HG02763 (cell line): ENCODE measurements around the gene LDLRAD1.
"Not testable (repeated sequence)": the region's sequence is repeated elsewhere in the genome, so short reads cannot be mapped to it uniquely, and the experiment has no call there.

Experiments
- ATAC-seq: cut with Tn5 transposase; IDR thresholded peaks from one replicate; pipeline ENCODE4 v1.9.1; 2021; ENCODE audit warnings: mild to moderate bottlenecking, moderate library complexity; ENCODE audit not compliant: unreplicated experiment

Gene LDLRAD1, protein sequence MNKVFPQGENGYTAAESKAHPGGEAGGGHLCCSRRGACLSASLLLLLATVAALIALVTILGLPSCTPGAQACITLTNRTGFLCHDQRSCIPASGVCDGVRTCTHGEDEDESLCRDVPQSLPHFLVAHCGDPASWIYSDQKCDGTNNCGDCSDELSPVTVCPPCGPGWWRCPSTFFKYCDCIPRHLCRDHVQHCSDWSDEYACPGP

DNA sequence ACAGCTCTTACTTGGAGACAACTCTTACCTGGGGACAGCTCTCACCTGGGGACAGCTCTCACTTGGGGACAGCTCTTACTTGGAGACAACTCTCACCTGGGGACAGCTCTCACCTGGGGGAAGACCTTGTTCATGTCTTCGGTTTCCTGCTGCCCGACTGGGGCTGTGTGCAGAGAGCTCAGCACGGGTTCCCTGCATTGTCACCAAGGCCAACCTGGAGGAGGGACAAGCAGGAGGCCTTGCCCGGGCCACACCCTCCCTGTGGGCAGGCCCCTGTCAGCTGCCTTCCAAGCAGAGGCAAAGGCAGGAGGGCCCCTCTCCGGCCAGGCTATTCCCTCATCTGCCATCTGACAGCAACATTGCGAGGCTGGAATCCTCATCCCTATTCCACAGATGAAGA lies at the start of gene LDLRAD1:
TSS of gene LDLRAD1 (minus strand) at position 208 of the 400 bp plus-strand sequence. CDS start at position 134, 74 bp downstream.
- no peak for ATAC-seq

DNA sequence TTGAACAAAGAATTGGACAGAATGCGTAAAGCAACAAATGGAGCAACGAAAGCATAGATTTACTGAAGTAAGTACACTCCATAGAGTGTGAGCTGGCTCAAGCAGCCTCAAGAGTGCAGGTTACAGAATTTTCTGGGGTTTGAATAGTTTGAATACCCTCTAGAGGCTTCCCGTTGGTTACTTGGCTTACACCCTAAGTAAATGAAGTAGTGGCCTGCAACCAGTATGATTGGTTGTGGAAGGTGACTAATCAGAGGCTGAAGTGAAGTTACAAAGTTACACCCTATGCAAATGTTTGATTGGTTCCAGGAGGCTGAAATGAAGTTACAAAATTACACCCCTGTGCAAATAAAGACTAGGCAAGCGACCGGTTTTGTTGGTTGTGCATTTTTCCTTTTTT lies 46.3 kb upstream of the LDLRAD1 start:
- ATAC-seq, result no peak

DNA sequence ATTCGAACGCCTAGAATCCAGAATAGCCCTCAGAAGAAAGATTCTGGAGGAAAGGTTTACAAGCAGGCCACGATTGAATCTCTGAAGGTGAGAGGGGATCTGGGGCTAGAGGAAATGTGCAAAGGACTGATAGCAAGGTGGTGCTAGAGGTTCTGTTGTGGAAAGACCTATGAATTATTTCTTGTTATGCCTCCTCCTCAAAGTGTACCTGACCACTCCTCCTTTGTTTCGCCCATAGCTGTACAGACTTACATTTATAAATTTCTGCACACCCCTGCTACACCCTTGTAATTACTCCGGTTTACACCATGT lies 36.4 kb upstream of the LDLRAD1 start:
- ATAC-seq, result no peak

DNA sequence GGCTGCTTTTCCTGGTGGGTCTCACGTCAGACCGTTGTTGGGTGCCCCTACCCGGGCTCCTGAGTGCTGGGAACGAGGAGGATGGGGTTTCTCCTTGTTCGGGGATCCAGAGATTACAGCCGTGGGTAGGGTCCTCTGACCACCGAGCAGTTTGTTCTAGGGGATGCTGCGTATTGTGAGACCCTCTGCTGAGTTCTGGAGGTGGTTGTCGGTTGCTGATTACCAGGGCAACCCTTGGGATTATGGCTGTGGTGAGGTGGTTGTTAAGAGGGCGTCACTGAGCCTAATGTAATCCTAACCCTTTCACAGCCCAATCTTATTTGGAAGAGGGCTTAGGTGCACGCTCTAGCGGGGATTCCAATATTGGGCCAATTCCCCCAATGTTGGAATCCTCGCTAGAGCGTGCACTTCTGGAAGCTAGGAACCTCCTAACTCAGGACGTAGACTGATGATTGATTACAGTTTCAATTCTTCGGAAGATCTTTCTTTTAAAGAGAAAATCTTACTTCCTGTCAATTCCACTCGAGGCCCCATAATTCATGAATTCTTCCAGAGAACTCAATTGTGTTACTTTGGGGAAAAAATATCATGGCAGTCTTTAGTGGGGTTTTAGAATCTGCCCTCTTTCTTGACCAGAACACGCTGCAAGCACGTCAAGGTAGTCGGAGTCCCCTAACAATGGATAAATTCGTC lies 35.9 kb upstream of the LDLRAD1 start:
- no peak for ATAC-seq

DNA sequence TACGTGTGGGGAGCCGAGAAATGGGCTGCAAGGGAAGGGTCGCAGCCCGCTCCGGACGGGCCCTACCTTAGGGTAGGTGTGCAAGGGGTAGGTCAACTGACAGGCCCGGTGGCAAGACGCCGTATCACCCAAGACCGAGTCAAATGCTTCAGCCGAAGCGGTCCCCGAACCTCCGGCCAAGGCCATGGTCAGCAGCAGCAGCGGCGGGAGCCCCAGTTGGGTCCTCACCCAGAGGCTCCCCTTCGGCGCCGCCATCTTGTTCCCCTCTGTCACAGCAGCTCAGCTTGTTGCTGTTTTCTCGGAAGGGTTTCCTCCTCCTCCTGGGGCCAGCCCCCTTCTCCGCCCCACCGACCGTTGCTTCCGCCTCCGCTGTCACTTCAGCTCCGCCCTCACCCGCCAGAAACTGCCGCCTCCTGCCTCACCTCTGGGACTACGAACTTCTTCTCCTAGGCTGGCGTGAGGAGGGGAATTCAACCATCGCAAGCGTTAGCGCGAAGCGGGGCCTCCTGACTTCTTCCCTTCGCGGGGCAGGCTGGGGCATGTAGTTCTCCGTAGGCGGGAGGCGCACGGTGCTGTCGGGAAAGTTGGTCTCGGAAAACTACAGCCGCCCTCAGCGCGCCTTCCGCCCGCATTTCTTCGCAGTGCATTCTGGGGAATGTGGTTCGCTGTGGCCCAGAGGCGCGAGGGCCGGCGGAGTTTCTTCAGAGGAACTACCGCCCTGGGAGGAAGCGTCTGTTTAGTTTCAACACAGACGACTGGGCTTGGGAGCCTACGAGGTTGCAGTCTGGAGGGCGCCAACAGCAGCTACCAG lies 35.2 kb upstream of the LDLRAD1 start, which contains the start of the genes TCEANC2 and TMEM59:
TSS of gene TCEANC2 (plus strand) at position 675 of the 811 bp plus-strand sequence. CDS start 815 bp downstream, outside the sequence.
TSS of gene TMEM59 (minus strand) at position 271 of the 811 bp plus-strand sequence. CDS start at position 255, 16 bp downstream.
- ATAC-seq, result peak; percentile 92

DNA sequence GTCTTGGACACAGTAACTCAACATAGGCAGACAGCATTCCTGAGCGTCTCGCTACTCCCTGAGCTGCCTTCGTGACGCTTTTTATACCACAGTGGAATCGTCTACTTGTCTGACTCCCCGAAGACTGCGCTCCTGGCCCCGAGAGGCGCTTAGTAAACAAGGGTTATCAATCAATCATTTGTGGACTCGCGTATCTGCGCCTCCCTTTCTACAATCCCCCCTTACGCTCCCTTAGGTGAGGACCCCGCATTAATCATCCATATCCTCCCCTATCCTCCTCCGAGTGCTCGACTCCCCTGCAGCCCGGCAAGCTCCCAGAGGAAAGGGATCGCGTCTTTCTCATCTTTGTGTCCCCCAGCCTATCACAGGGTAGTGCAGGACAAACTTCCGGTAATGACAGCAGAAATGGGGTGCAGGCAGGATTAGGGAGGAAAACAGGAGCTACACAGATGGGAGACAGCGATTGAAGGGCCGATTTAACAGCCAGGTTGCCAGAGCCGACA lies 34.5 kb upstream of the LDLRAD1 start:
- no peak for ATAC-seq

DNA sequence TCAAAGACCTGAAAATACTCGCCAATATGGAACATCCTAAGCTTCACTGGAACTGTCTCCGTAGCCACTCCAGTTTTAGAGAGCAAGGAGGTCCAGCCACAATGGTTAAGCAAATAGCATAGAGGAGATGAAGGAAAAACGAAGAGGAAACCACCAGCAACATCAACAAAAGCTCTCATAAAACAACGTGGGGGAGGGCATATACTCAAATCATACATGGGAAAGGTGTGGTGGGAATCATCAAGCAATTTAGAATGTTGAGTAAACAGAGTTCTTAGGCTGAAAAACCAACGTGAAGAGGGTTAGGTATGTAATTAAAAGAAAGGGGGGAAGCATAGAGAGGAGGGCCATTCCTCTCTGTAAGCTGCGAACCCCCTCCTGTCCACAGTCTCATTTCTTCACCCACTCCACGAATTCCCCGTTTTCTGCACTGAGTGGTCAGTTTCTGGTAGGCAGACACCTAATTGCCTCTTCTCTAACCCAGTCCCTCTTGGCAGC lies 34.0 kb upstream of the LDLRAD1 start:
- no peak for ATAC-seq

DNA sequence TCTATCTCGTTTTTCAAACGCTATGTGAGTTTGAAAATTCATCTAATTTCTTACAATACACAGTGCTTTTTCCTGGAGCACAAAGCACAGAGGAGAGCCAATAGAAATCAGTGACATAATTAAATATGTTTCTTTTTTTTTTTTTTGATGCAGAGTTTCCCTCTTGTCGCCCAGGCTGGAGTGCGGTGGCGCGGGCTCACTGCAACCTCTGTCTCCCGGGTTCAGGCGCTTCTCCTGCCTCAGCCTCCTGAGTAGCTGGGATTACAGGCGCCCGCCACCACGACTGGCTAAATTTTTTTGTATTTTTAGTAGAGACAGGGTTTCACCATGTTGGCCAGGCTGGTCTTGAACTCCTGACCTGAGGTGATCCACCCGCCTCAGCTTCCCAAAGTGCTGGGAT lies 32.4 kb upstream of the LDLRAD1 start:
- not testable (repeated sequence) for ATAC-seq

DNA sequence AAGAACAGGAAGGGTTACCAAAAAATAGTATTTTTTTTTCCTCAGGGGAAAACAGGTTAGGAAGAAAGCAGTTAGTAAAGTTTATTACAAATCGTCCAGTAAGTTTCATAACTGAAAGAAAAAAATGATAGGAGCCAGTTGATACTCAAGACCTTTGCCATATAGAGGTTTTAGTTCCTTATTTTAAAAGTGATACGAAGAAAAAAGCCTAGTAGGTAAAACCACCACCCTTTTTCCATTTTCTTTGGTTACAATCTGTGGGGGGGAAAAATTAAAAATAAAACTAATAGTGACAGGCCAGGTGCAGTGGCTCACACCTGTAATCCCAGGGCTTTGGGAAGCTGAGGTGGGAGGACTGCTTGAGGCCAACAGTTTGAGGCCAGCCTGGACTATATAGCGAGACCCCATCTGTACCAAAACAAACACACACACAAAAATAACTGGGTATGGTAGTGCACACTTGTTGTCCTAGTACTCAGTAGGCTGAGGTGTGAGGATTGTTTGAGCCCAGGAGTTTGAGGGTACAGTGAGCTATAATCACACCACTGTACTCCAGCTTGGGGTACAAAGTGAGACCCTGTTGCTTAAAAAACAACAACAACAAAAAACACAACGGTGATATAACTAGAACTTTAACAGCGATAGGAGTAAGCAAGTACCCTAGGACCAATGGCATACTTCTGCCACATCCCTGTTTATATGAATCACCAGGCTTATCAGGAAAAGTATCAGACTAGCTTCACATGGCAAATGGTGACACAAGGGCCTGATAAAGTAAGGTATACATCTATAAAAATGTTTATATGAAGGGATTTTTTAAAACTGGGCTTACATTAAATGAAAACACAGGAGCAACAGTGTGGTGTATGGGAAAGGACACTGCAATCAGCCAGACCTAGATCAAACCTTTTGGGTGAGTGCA lies 29.7 kb upstream of the LDLRAD1 start:
- ATAC-seq, result no peak

DNA sequence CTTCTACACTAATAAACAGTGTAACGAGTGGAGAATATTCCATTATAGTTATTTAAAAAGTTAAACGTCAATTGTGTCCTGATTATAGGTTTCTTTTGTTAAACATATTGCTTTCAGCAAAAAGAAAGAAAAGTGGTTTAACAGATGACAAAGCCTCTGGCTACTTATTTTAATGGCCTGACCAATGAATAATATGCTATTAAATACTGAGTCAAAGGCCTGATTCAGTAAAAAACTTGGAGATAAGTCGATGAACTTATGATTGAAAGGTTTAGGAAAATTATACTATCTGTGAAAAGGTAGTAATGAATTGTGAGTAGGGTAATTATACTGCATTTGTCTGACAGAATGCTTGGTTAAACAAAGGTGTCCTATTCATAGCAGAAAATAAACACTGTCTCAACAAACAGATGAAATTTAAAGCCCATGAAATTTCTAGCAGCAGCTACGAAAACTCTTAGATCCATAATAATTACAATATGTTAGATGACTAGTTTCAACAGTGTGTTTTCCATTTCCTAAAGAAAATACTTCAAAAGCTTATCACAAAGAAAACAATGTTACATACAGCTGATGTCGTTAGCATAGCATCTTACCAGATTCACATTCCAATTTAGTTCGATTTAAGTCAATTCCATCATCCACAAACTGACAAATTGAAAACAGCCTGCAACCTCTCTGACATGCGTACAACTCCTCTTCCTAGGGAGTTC lies 28.8 kb upstream of the LDLRAD1 start:
- ATAC-seq, result no peak

DNA sequence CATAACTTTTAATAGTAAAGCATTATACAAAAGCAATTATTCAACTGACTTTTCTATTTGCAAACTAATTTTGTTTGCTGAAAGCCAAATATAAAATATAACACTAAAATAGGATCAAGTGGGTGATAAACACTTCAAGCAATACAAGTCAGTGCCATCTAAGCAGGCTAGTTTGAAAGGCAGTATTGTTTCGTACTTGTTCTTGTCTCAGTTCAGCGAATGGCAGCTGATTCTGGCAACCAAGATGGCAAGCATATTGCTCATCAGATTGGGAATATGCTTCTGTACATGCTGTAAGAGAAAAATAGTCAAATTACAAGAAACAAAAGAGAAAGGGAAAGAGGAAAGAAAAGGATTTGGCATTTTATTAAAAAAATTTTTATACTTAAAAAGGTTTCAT lies 27.5 kb upstream of the LDLRAD1 start:
- no peak for ATAC-seq

DNA sequence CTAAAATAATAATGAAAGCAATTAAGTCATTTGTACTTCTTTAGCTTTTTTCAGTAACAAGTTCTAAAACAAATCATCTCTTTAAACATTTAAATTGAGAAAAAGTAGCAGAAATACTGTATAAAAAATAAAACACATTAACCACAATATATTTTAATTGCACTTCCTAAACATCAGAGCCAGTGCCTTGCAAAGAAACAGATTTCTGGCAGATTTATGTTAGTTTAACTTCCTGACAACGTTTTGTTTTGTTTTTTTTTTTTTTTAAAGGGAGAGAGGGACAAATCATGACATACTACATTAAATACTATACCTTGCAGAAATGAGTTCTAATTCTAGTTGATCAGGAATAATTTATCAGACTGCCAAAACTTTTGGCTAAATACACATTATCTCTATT lies 23.8 kb upstream of the LDLRAD1 start:
- ATAC-seq, result no peak

DNA sequence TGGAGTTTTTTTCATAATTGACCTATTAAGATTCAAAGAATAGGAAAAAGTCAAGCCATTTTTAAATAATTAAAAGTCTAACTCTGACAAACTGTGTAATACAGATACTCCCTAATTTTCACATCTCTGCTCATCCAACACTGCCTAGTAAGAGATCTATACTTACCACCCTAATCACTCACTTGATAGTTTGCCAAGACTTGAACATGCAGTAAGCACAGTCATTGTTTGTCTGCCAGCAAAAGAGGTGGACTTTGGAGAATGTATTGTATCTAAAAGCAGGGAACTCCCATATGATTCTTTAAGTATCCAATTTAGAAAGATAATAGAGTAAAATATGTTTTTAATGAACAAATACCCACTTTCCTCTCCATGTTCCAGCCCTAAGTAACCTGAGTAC lies 19.5 kb upstream of the LDLRAD1 start:
- no peak for ATAC-seq

DNA sequence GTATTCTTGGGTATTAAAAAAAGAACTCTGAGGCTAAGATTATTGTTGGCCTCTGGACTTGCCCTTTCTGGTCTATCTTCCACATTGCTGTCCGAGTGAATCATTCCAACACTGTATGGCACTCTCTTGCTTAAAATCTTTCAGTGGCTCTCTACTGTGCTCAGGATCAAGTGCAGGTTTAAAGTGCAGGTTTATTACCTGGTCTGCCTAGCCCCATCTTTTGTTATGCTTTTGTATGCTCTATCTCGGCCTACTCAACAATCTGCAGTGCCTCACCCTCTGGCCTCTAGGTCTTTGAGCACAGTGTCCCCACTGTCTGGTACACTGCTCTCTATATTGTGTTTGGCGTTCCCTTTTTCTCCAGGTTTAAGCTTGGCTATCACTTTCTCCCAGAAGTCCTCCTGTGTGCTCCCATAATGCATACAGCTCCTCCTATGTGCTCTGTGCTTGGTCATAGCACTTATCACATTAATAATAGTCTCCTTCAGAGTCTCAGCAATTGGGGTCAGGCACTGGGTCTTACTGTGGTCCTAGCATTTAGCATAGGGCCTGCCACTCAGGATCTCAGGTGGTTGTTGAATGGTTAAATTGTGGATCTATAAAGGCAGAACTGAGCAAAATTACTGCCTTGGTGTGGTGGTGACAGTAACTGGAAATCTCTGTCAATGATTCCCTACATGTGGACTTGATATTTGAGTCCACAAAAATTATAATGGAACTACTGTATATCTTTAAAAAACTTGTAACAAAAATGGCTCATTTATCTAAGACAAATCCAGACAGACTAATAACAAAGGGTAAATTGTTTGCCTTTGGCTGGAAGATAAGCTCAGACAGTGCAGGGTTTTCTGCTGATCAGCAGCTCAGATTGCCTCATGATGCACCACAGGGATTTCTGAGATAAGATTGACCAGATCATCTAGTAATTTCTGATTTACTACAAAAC lies 10.6 kb upstream of the LDLRAD1 start:
- no peak for ATAC-seq

DNA sequence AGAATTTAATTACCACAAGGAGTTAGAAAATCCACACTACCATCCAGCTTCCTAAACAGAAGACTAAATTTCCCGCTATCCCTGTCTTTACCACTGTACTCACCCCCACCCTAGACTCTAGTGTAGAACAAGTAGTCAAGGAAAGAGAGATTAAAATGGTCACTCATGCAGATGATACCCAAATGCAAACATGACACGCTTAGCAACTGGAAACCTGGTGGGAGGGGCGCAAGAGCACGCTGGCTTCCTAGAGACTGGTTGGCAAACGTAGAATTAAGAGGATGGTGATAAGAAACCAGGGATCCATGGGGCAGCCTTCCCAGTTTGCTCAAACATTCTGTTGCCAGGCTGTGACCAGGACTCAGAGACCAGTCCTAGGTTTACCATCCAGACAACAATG lies 9.9 kb upstream of the LDLRAD1 start:
- no peak for ATAC-seq

DNA sequence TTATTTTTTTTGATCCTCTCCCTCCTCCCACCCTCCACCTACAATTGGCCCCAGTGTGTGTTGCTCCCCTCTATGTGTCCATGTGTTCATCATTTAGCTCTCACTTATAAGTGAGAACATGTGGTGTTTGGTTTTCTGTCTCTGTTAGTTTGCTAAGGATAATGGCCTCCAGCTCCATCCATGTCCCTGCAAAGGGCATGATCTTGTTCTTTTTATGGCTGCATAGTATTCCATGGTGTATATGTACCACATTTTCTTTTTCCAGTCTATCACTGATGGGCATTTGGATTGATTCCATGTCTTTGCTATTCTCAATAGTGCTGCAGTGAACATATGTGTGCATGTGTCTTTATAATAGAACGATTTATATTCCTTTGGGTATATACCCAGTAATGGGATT lies 6.8 kb upstream of the LDLRAD1 start:
- not testable (repeated sequence) for ATAC-seq

DNA sequence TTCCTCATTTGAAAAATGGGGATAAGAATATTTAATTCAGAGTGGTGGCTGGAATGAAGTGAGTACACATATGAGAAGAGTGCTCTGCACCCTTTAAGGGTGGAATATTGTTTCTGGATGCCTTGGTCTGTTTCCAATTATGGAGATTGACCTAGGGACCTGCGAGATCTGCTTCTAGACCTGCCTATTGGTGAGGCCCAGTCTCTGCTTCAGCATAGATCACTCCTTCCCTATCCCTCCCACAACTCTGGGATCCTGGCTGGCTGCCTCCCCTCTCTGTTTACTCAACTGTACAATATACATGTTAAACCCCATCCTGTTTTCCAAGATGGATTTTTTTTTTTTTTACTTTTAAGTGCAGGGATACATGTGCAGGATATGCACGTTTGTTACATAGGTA lies 6.4 kb upstream of the LDLRAD1 start:
- no peak for ATAC-seq

DNA sequence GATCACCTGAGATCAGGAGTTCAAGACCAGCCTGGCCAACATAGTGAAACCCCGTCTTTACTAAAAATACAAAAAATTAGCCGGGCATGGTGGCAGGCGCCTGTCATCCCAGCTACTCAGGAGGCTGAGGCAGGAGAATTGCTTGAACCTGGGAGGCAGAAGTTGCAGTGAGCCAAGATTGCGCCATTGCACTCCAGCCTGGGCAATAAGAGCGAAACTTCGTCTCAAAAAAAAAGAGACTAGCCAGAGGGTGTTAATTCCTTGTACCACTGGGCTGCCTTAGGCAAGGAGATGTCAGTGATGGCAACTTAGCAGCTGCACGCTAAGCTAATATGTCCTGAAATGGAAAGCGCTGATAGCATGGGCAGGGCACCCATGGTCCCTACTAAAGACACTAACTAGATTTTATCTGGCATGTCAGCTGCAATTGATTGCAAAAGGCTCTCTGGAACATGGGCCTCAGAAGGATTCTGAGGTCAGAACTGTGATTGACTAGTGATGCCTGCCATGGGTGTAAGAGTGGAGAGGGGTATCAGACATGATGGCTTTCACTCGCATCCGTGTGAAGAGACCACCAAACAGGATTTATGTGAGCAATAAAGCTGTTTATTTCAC lies 1.7 kb upstream of the LDLRAD1 start:
- ATAC-seq, result not testable (repeated sequence)
